ENCODE results near the gene AMFR. TPM values are rescaled to one million over a fixed set of nuclear protein-coding genes. Genes with fewer than 3 reads are reported as not detected.

AMFR gene
- total RNA-seq, 1 experiment from 2014 or later: 25.6 TPM

DNA sequence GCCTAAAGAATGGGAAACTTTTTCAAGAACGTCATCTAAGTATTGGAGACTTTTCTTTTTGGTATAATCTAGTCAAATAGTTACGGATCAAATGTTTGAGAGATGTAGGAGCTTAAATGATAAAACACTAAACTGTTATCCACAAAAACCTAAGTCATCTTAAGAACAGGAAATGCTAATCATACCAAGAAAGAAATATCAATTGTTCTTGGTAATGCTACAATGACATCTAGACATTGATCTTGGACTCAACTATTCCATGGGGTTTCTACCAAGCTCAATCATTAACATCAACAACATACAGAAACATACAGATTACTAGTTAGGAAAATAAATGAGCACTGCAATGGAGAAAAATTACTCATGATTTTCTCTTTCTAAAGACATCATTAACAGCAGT is 21.9 kb upstream of the AMFR start:
- no peaks in the 10 kb centered on the region for H4K20me1 ChIP-seq (ENCODE audit: control insufficient read depth, insufficient read depth, insufficient read length)

More for the DNA sequence above, 21.9 kb upstream of the AMFR start:
- no peaks in the 10 kb centered on the region for H3K27me3 Mint-ChIP-seq (ENCODE audit: low read depth)
- peaks cover 6% of the 10 kb centered on the region for H3K79me1 ChIP-seq (ENCODE audit: insufficient read depth, low read depth, low read length, poor library complexity, severe bottlenecking)
- H2BK15ac ChIP-seq (ENCODE audit: low read depth, low read length): no peak overlapping the region
- H3K27ac ChIP-seq (ENCODE audit: insufficient read length, low read depth, low read length): no peak overlapping the region
- no peak overlapping the region for H2AFZ ChIP-seq (ENCODE audit: low read length)
- no peak overlapping the region for H3K14ac ChIP-seq (ENCODE audit: insufficient read depth, low read length)
- H4K91ac ChIP-seq (ENCODE audit: insufficient read length, low read depth, low read length): no peak overlapping the region
- H3K79me2 ChIP-seq (ENCODE audit: insufficient read depth, low read length): peaks cover 29% of the 10 kb centered on the region
- H3K9me3 Mint-ChIP-seq: no peaks in the 10 kb centered on the region; a peak in 1 of 5 replicates
- no peak overlapping the region for H3T11ph ChIP-seq (ENCODE audit: low read length)
- no peak overlapping the region for H3K4me2 ChIP-seq (ENCODE audit: insufficient read depth, insufficient read length, low read length)
- H4K8ac ChIP-seq (replicated peaks; ENCODE audit: insufficient read length, low read depth, low read length): no peak overlapping the region
- peaks cover 21 to 52% (median 45%) of the 10 kb centered on the region in 3 experiments for H3K36me3 Mint-ChIP-seq (ENCODE audit: insufficient read depth in 1 of 3, low read depth in 3 of 3)
- H3K9me3 ChIP-seq (ENCODE audit: control insufficient read depth, low read depth, low read length): no peaks in the 10 kb centered on the region
- peaks cover 17 to 22% of the 10 kb centered on the region in 2 experiments for H3K4me1 Mint-ChIP-seq
- peaks cover 11% of the 10 kb centered on the region for H3K23me2 ChIP-seq (ENCODE audit: insufficient read length, low read depth, low read length, poor library complexity, severe bottlenecking)
- H3K27ac Mint-ChIP-seq: no peak overlapping the region
- no peak overlapping the region for H2BK20ac ChIP-seq (ENCODE audit: low read depth, low read length, poor library complexity, severe bottlenecking)
- no peak overlapping the region for H3K56ac ChIP-seq (ENCODE audit: insufficient read length, low read depth, low read length)
- H3K4ac ChIP-seq (ENCODE audit: low read depth, low read length): no peak overlapping the region
- DNase-seq: no peak
- H3K9ac ChIP-seq (ENCODE audit: extremely low read depth, insufficient read length, low read length): no peak overlapping the region
- no peak overlapping the region for H3K18ac ChIP-seq (ENCODE audit: insufficient read length, low read depth, low read length)
- H3K4me1 ChIP-seq (ENCODE audit: insufficient read depth, low read length): peaks cover 4% of the 10 kb centered on the region; the same call in 1 of the 2 replicates
- WGBS (ENCODE audit: extremely low coverage, insufficient read length, low lambda C conversion rate): no CpG with 5 or more reads among the region's 2 CpGs
- no peak overlapping the region for H3K4me3 Mint-ChIP-seq
- no peak overlapping the region for H2BK120ac ChIP-seq (ENCODE audit: low read depth, low read length, poor library complexity, severe bottlenecking)
- H3K27me3 ChIP-seq (ENCODE audit: insufficient read depth, low read length): no peaks in the 10 kb centered on the region
- H2BK12ac ChIP-seq (ENCODE audit: insufficient read length, low read depth, low read length): no peak overlapping the region
- H3K23ac ChIP-seq (ENCODE audit: insufficient read length, low read depth, low read length): no peak overlapping the region
- no peak overlapping the region for H4K5ac ChIP-seq (ENCODE audit: insufficient read length, low read depth, low read length)
- no peak overlapping the region for H2BK5ac ChIP-seq (ENCODE audit: insufficient read length, low read length)
- H2AK5ac ChIP-seq (ENCODE audit: insufficient read length, low read length): no peak overlapping the region
- TF ChIP-seq, protein P1, sequence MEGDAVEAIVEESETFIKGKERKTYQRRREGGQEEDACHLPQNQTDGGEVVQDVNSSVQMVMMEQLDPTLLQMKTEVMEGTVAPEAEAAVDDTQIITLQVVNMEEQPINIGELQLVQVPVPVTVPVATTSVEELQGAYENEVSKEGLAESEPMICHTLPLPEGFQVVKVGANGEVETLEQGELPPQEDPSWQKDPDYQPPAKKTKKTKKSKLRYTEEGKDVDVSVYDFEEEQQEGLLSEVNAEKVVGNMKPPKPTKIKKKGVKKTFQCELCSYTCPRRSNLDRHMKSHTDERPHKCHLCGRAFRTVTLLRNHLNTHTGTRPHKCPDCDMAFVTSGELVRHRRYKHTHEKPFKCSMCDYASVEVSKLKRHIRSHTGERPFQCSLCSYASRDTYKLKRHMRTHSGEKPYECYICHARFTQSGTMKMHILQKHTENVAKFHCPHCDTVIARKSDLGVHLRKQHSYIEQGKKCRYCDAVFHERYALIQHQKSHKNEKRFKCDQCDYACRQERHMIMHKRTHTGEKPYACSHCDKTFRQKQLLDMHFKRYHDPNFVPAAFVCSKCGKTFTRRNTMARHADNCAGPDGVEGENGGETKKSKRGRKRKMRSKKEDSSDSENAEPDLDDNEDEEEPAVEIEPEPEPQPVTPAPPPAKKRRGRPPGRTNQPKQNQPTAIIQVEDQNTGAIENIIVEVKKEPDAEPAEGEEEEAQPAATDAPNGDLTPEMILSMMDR (conservative IDR thresholded peaks at IDR 0.05): no peak
